ENCODE results near the gene PCDH15. TPM values are rescaled to one million over a fixed set of nuclear protein-coding genes. Genes with fewer than 3 reads are reported as not detected.

Gene PCDH15
- total and polyA plus RNA-seq, 12 donors = 1.9 to 34.2 (median 10.2) TPM

GRCh38 chr10:54772468-54773122 is 28.4 kb downstream of the PCDH15 start:
- Histone ChIP-seq H3K27ac (no peak overlapping the region), H3K4me3 (no peak overlapping the region), H3K9me3 (replicated peaks in 1 of 3) (no peaks in the 10 kb centered on the region), H3K27me3 (no peaks in the 10 kb centered on the region), H3K36me3 (replicated peaks in 1 of 2) (no peaks in the 10 kb centered on the region), H3K4me1 (replicated peaks in 1 of 2) (no peaks in the 10 kb centered on the region)
- intact Hi-C loops (cut with DNase I) = no loop called here
- TF ChIP-seq CTCF (IDR thresholded peaks at IDR 0.05) (no peak), POLR2A (IDR thresholded peaks at IDR 0.05) (no peak)
- DNase-seq = no peak
- WGBS, 4 donors = 80 to 85% (median 84%) methylated on average over 6 of the region's 6 CpGs

- Histone ChIP-seq H3K27ac (no peak overlapping the region), H3K9me3 (replicated peaks in 1 of 3) (no peaks in the 10 kb centered on the region), H3K4me1 (replicated peaks in 1 of 2) (no peaks in the 10 kb centered on the region), H3K4me3 (no peak overlapping the region), H3K36me3 (replicated peaks in 1 of 2) (no peaks in the 10 kb centered on the region), H3K27me3 (no peaks in the 10 kb centered on the region)
- no peak for DNase-seq
- 80 to 89% (median 86%) methylated on average over 2 of the region's 2 CpGs for WGBS, 4 donors
- TF ChIP-seq CTCF (IDR thresholded peaks at IDR 0.05) (no peak), POLR2A (IDR thresholded peaks at IDR 0.05) (no peak)
- intact Hi-C loops (cut with DNase I) = no loop called here
Observed at GRCh38 chr10:54769051-54769450, 32.0 kb downstream of the PCDH15 start.

GRCh38 chr10:54758791-54759190 is 42.2 kb downstream of the PCDH15 start:
- Histone ChIP-seq H3K4me1 (replicated peaks in 1 of 2) (no peaks in the 10 kb centered on the region), H3K27ac (no peak overlapping the region), H3K9me3 (replicated peaks in 1 of 3) (no peaks in the 10 kb centered on the region), H3K36me3 (replicated peaks in 1 of 2) (no peaks in the 10 kb centered on the region), H3K27me3 (no peaks in the 10 kb centered on the region), H3K4me3 (no peak overlapping the region)
- WGBS, 4 donors = 4 to 25% (median 22%) methylated on average over 2 of the region's 2 CpGs
- intact Hi-C loops (cut with DNase I) = no loop called here
- peak in 1 of 7 donors; percentile 1 for DNase-seq
- TF ChIP-seq CTCF (IDR thresholded peaks at IDR 0.05) = no peak

GRCh38 chr10:54749623-54750022 is 51.4 kb downstream of the PCDH15 start:
- Histone ChIP-seq H3K4me3 (no peak overlapping the region), H3K9me3 (replicated peaks in 1 of 3) (no peaks in the 10 kb centered on the region), H3K4me1 (replicated peaks in 1 of 2) (no peaks in the 10 kb centered on the region), H3K27me3 (no peaks in the 10 kb centered on the region), H3K27ac (no peak overlapping the region), H3K36me3 (replicated peaks in 1 of 2) (no peaks in the 10 kb centered on the region)
- TF ChIP-seq POLR2A (IDR thresholded peaks at IDR 0.05) = no peak
- no peak for TF ChIP-seq CTCF (IDR thresholded peaks at IDR 0.05)
- intact Hi-C loops (cut with DNase I) = no loop called here
- no peak for DNase-seq
- 86 to 93% (median 89%) methylated on average over 1 of the region's 1 CpG for WGBS, 4 donors
